ENCODE results near the gene PXDC1. TPM values are rescaled to one million over a fixed set of nuclear protein-coding genes. Genes with fewer than 3 reads are reported as not detected.
"Not testable (repeated sequence)": the region's sequence is repeated elsewhere in the genome, so short reads cannot be mapped to it uniquely, and the experiment has no call there.

PXDC1 gene
- total RNA-seq, 1 donor from 2014 or later: 69.7 TPM

DNA sequence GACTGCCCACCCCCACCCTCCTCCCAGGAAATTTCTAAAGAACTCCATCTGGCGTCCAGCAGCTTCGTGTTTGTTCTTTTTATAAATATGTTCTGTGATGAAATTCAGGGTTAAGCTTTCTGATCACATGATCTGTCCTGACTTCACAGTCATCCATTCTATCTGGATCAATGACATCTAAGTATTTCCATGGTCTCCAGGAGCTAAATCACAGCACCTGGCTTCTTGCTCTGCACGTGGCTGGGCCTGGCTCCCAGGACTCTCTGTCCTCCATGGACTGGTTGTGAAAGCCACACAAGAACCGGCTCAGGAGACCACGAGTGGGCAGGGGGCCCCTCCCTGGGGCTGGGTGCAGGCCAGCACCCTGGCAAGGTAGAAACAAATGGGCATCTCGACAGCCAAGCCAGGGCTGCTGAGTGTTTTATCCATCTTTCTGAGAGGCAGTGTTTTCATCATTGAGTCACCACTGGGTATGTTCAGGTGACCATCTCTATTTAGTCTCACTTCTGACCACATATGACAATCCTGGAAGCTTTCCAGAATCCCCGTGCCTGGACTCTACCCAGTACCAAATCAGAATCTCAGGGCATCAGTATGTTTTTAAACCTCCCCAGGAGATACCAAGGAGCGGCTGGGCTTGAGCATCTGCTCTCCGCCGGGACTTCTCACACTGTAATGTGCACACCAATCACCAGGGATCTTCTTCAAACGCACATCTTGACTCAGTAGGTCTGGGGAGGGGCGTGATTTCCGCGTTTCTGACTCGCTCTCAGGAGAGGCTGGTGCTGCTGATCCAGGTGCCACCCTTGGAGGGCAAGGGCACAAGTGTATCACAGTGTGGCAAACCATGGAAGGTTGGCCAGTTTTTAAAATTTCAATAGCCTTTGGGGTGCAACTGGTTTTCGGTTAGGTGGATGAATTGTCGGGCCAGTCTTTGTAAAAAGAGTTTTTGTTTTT, 31.6 kb upstream of the PXDC1 start:
- no peak for DNase-seq (ENCODE audit: low read depth)

DNA sequence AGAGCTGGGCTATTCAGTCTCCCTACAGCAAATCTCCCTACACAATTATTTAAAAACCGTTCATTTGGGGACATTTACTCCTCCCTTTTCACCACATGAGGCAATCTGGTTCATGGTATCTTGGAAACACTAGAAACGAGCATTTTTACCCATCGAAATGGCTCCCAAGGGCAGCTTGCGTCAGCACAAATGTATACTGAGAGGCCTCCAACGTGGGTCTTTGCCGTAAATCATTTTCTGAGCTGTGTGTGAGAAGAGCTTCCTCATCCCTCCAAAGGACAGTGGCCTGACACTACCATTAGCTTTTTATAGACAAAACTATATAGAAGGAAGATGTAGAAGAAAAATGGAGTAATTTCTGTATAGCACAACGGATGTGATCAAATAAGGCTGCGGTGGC, 30.0 kb upstream of the PXDC1 start:
- no peak for DNase-seq (ENCODE audit: low read depth)

- DNase-seq (ENCODE audit: low read depth): no peak
These were observed 28.0 kb upstream of the PXDC1 start for GRCh38 chr6:3779574-3779849.

DNA sequence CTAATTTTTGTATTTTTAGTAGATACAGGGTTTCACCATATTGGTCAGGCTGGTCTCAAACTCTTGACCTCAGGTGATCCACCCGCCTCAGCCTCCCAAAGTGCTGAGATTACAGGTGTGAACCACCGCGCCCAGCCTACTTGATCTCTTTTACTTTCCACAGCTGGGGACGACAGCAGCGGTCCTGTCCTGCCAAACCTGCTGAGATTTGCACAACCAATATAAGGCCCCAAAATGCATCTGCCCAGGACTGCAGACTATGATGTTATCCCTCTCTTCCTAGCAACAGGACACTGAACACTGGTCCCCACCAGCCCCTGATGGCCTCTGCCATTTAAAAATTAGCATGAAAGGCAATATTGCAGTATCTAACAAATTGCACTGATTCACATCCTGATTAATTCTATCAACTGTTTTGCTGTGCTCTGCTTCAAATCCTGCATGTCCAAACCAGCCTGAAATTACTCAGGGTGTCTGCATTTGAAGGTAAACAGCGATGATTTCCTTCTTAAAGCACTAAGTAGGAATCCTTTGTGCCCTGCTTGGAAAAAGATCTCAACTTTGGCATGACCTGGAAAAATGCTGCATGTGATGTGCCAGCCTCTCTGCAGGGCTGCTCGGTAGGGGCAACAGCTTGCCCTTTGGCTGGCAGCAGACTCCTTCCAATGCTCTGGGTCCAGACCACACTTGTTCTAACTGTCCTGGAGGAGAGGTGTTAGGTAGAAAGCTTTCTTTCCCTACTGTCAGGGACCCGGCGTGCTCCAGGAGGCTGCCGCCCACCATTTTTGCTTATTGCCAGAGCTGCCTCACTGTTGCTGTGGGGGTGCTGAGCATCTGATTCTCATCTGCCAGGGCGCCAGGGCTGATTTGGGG, 27.4 kb upstream of the PXDC1 start:
- DNase-seq (ENCODE audit: low read depth): no peak

GRCh38 chr6:3777730-3778461, 26.4 kb upstream of the PXDC1 start:
- no peak for DNase-seq (ENCODE audit: low read depth)

DNA sequence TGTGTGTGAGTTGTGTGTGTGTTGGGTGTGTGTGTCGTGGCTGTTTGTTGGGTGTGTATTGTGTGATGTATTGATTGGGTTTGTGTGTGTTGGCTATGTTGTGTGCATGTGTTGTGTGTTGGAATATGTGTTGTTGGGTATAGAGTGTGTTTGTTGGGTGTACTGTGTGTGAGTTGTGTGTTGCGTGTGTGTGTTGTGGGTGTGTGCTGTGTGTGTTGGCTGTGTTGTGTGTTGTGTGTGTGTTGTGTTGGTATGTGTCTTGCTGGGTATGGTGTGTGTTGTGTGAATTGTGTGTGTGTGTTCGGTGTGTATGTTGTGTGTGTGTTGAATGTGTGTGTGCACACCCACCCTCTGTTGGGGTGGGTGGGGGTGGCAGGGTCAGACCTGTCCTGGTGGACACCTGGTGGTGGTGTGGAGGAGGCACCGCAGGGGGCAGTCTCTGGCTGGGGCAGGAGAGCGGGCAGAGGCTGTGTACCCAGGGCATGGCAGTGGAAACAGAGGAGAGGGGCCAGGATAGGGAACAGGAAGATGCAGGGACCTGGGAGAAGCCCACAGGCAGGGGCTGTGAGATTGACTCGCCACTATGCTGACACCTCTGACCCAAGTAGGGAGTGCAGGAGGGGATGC, 25.5 kb upstream of the PXDC1 start:
- no peak for DNase-seq (ENCODE audit: low read depth)

DNA sequence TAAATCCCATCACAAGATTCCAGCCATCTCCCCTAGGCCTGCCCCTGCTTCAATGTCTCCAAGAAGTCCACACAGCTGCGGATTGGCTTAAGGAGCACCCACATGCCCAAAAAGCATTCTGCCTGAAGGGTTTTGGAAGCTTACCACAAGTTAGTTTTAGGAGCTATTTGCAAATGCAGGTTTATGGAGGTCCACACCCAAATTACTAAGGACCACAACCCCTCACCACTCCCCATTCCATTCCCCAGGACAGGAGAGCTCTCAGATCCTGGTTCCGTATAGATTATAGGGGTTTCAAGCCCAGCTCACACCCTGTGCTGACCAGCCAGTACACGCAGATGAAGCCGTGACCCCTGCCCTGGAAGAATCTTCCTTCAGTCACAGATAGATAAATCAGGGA, 24.3 kb upstream of the PXDC1 start:
- no peak for DNase-seq (ENCODE audit: low read depth)

- DNase-seq (ENCODE audit: low read depth): no peak
These were observed 23.9 kb upstream of the PXDC1 start for GRCh38 chr6:3775386-3775785.

- peak; percentile 53 for DNase-seq (ENCODE audit: low read depth)
These were observed 22.3 kb upstream of the PXDC1 start for GRCh38 chr6:3773678-3774298.

DNA sequence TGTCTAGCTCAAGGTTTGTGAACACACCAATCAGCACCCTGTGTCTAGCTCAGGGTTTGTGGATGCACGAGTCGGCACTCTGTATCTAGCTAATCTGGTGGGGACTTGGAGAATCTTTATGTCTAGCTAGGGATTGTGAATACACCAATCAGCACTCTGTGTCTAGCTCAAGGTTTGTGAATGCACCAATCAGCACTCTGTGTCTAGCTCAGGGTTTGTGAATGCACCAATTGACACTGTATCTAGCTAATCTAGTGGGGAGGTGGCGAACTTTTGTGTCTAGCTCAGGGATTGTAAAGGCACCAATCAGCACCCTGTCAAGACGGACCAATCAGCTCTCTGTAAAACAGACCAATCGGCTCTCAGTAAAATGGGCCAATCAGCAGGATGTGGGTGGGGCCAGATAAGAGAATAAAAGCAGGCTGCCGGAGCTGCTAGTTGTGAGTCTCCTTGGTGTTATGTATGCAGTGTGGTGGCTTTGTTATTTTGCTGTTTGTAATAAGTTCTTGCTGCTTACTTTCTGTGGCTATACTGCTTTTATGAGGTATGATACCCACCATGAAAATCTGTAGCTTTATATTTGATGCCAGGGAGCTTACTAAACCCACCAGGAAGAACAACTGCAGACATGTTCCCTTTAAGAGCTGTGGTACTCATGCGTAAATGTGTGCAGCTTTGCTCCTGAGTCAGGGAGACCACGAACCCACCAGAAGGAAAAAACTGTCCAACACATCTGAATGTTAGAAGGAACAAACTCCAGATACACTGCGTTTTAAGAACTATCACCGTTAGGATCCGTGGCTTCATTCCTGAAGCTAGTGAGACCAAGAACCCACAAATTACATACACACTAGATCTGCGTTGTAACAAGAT, 20.9 kb upstream of the PXDC1 start:
- DNase-seq (ENCODE audit: low read depth): not testable (repeated sequence)

- no peak for DNase-seq (ENCODE audit: low read depth)
These were observed 20.0 kb upstream of the PXDC1 start for GRCh38 chr6:3771407-3772011.

GRCh38 chr6:3770023-3770720, 18.7 kb upstream of the PXDC1 start:
- no peak for DNase-seq (ENCODE audit: low read depth)

DNA sequence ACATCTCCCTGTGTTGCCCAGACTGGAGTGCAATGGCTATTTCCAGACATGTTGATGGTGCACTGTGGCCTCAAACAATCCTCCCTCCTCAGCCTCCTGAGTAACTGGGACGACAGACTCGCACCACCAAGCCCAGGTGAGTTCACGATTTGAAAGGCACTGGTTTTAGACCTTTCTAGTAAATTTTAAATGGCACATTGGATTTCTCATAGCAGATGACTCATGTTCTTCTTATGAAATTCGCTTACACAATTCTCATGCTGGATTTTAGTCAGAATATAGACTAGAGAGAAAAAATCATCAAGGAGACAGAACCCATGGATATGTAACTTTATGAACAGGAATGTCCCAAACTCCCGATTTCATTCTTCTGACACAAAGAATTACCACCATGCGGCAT, 18.1 kb upstream of the PXDC1 start:
- DNase-seq (ENCODE audit: low read depth): no peak

GRCh38 chr6:3768502-3768901, 17.0 kb upstream of the PXDC1 start:
- DNase-seq (ENCODE audit: low read depth): no peak

- DNase-seq (ENCODE audit: low read depth): not testable (repeated sequence)
These were observed 16.0 kb upstream of the PXDC1 start for GRCh38 chr6:3767483-3767882.

DNA sequence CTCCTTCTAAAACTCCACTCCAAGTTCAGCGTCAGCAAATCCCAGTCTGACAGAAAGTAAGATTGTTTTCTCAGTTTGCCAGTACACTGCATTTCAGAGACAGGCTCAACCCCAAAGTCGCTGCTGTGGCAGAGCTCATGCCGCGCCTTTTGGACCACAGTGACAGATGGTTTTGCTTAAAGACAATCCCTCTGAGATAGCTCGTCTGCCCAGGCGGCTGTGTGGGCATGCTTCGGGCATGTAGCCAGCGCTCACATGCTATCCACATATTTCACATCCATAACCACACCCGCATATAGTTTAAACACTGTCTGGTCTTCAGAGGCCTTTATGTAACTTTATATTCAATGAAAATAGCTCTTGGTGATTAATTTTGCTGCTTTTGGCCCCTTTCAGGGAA, 14.7 kb upstream of the PXDC1 start:
- peak; percentile 96 for DNase-seq (ENCODE audit: low read depth)

DNA sequence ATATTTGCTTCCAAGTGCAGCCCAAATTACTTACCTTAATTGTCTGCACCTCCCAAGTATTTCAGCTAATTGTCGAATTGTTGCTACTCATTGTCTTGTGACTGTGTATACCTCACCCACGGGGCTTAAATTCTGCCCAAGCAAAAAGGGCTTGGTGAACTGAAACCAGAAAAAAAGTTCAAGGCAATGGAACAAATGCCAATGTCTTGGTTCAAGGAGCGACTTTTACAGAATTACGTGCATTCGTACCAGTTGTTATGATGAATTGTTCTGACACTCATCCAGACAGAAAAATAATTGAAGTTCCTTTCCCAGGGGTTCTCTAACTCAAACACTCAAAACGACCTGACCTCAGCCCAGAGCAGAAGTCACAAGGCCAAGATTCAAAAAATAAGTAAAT, 13.9 kb upstream of the PXDC1 start:
- no peak for DNase-seq (ENCODE audit: low read depth)

DNA sequence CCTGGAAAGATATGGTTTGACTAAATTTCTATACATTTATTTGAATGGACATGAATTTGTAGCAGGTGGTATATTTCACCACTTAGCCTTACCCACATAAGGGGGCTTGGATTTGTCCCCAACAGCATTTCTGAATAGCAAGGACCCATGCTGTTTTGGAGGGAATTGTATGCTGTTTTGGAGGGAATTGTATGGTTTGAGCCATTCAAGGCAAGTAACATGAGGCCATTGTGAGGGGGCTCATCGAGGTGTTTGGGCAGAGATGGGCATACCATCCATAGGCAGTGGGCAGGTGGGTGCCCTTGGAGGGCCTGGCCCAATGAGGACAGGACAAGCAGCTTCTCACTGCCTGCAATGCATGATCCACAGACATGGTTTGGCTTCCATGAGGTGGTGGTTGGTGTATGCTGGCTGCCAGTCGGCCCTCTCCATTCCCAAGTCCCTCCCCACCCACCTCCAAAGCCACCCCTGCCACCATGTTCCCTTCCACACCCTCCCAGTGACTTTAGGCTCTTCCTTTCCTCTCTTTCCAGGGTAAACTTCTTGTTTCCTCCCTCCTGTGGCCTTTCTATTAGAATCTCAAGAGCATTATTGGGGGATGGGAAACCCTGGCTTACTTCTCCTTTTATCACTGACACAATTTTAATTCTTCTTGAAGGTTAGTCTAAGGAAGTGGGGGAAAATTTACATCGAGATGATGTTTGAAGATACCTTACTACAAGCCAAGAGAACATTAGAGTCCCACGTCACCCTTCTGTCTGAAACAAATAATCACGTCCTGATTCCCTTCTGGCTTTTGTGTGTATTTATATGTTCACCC, 13.2 kb upstream of the PXDC1 start:
- DNase-seq (ENCODE audit: low read depth): no peak
